ENCODE measurements around the gene NPAS4. TPM values are rescaled to one million over a fixed set of nuclear protein-coding genes. Genes with fewer than 3 reads are reported as not detected.

The NPAS4 gene
- total RNA-seq, 1 experiment from 2014 or later = not detected

DNA sequence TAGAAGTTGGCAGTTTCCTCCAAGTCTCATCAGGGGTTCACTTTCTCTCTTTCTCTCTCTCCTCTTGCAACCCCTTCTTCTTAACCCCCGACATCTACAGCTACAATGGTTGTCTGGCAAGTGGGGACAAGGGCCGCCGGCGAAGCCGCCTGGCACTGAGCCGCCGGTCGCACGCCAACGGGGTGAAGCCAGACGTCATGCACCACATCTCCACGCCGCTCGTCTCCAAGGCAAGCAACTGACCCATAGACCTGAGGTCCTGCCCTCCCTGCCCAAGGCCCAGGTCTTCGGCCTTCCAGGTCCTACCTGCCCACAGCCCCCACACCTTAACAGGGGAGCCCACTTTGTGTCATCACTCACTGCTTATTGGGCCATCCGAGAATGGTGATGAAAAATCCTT lies 50.3 kb downstream of the NPAS4 start:
- H3K4me3 ChIP-seq (ENCODE audit: low read length) = no peak overlapping the region
- H3K9me3 ChIP-seq (ENCODE audit: low read length) = no peaks in the 10 kb centered on the region
- no peaks in the 10 kb centered on the region for H3K36me3 ChIP-seq (ENCODE audit: insufficient read depth, low read length)
- no peak overlapping the region for H2AFZ ChIP-seq (ENCODE audit: low read length)
- peaks cover 13% of the 10 kb centered on the region for H3K4me1 ChIP-seq (ENCODE audit: low read length)
- no peaks in the 10 kb centered on the region for H3K27me3 ChIP-seq (ENCODE audit: low read length)
- DNase-seq = no peak
- H3K27ac ChIP-seq (ENCODE audit: low read length) = no peak overlapping the region
- no peaks in the 10 kb centered on the region for H3K9me2 ChIP-seq (replicated peaks; ENCODE audit: insufficient read depth, low read length)
- H3K9ac ChIP-seq (ENCODE audit: low read length) = no peak overlapping the region
- H3K4me2 ChIP-seq (ENCODE audit: low read depth, low read length, poor library complexity, severe bottlenecking) = no peak overlapping the region
- no peaks in the 10 kb centered on the region for H3K79me2 ChIP-seq (ENCODE audit: low read length)
- peaks cover 8% of the 10 kb centered on the region; the same call in 1 of the 2 replicates for H4K20me1 ChIP-seq (ENCODE audit: insufficient read depth, low read depth, low read length)

DNA sequence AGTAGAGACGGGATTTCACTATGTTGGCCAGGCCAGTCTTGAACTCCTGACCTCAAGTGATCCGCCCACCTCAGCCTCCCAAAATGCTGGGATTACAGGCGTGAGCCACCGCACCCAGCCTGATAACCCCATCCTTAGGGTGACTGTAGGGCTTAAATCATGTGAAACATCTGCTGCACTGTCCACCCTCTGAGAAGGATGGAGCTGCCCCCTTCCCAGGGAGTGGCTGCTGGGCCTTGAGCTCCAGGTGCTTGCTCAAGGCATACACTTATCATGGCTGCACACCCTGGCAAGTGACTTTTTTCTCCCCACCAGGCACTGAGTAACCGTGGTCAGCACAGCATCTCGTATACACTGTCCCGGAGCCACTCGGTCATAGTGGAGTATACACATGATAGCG lies 51.2 kb downstream of the NPAS4 start:
- H3K27me3 ChIP-seq (ENCODE audit: low read length) = no peaks in the 10 kb centered on the region
- H3K9ac ChIP-seq (ENCODE audit: low read length) = no peak overlapping the region
- no peaks in the 10 kb centered on the region for H3K79me2 ChIP-seq (ENCODE audit: low read length)
- H3K36me3 ChIP-seq (ENCODE audit: insufficient read depth, low read length) = no peaks in the 10 kb centered on the region
- no peak overlapping the region for H2AFZ ChIP-seq (ENCODE audit: low read length)
- H3K4me1 ChIP-seq (ENCODE audit: low read length) = peaks cover 9% of the 10 kb centered on the region
- H3K4me2 ChIP-seq (ENCODE audit: low read depth, low read length, poor library complexity, severe bottlenecking) = no peak overlapping the region
- peaks cover 8% of the 10 kb centered on the region; the same call in 1 of the 2 replicates for H4K20me1 ChIP-seq (ENCODE audit: insufficient read depth, low read depth, low read length)
- H3K9me3 ChIP-seq (ENCODE audit: low read length) = no peaks in the 10 kb centered on the region
- no peak overlapping the region for H3K27ac ChIP-seq (ENCODE audit: low read length)
- H3K9me2 ChIP-seq (replicated peaks; ENCODE audit: insufficient read depth, low read length) = no peaks in the 10 kb centered on the region
- no peak overlapping the region for H3K4me3 ChIP-seq (ENCODE audit: low read length)
- DNase-seq = no peak

DNA sequence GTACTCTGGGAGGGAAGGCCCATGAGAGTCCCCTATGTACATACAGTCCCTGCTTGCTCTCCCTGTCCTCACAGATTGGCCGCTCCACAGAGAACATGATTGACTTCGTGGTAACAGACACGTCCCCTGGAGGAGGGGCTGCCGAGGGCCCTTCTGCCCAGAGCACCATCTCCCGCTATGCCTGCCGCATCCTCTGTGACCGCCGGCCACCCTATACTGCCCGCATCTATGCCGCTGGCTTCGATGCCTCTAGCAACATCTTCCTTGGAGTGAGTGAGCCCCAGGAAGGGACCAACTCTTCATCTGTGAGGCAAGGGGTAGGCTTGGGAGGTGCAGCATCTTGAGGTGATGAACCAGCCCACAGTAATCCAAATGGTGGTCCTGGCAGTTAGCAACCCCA lies 52.3 kb downstream of the NPAS4 start:
- DNase-seq = no peak
- no peak overlapping the region for H3K9ac ChIP-seq (ENCODE audit: low read length)
- no peaks in the 10 kb centered on the region for H3K4me1 ChIP-seq (ENCODE audit: low read length)
- no peak overlapping the region for H3K27ac ChIP-seq (ENCODE audit: low read length)
- no peak overlapping the region for H2AFZ ChIP-seq (ENCODE audit: low read length)
- H3K9me2 ChIP-seq (replicated peaks; ENCODE audit: insufficient read depth, low read length) = no peaks in the 10 kb centered on the region
- no peaks in the 10 kb centered on the region for H4K20me1 ChIP-seq (ENCODE audit: insufficient read depth, low read depth, low read length)
- no peak overlapping the region for H3K4me2 ChIP-seq (ENCODE audit: low read depth, low read length, poor library complexity, severe bottlenecking)
- no peaks in the 10 kb centered on the region for H3K36me3 ChIP-seq (ENCODE audit: insufficient read depth, low read length)
- H3K27me3 ChIP-seq (ENCODE audit: low read length) = no peaks in the 10 kb centered on the region
- H3K4me3 ChIP-seq (ENCODE audit: low read length) = no peak overlapping the region
- H3K9me3 ChIP-seq (ENCODE audit: low read length) = no peaks in the 10 kb centered on the region
- no peaks in the 10 kb centered on the region for H3K79me2 ChIP-seq (ENCODE audit: low read length)

DNA sequence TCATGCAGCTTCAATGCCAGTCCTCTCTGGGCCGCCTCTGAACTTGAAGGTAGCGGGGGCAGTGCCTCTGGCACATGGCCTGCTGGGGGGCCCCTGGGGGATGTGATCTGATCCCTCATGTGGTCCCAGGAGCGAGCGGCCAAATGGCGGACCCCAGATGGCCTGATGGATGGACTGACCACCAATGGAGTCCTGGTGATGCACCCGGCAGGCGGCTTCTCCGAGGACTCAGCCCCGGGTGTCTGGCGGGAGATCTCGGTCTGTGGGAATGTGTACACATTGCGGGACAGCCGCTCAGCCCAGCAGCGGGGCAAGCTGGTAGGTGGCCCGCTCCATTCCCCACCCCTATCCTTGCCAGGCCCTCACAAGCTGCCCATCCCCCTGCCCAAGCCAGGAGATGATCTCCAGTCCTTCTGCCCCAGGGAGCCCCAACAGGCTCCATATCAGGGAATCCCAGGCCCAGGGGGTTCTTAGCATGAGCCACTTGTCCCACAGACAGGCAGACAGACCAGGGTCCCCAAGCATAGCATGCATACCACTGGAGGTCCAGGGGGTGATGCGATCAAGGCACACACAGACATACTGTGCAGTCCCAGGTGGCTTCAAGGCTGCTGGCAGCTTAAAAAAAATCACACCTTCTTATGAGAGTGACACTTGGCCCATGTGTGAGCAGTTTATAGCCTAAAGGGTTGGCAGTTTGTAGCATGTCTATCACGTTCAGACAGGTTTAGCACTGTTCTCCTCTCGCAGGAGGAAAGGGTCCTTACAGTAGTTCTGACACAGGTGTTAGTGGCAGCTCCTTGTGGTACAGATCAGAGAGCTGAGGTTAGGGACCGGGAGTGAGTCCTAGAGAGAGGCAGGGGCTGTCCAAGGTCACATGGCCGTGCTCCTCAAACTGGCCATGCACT lies 53.0 kb downstream of the NPAS4 start:
- no peak overlapping the region for H3K4me3 ChIP-seq (ENCODE audit: low read length)
- H2AFZ ChIP-seq (ENCODE audit: low read length) = no peak overlapping the region
- no peak overlapping the region for H3K9ac ChIP-seq (ENCODE audit: low read length)
- no peaks in the 10 kb centered on the region for H3K27me3 ChIP-seq (ENCODE audit: low read length)
- H3K79me2 ChIP-seq (ENCODE audit: low read length) = 0 out of 2 replicates have a peak, but pooled peaks cover 4% of the 10 kb centered on the region
- no peak overlapping the region for H3K27ac ChIP-seq (ENCODE audit: low read length)
- no peaks in the 10 kb centered on the region for H3K9me3 ChIP-seq (ENCODE audit: low read length)
- DNase-seq = no peak
- no peaks in the 10 kb centered on the region for H4K20me1 ChIP-seq (ENCODE audit: insufficient read depth, low read depth, low read length)
- no peaks in the 10 kb centered on the region for H3K9me2 ChIP-seq (replicated peaks; ENCODE audit: insufficient read depth, low read length)
- no peaks in the 10 kb centered on the region for H3K36me3 ChIP-seq (ENCODE audit: insufficient read depth, low read length)
- peaks cover 4% of the 10 kb centered on the region; the same call in 1 of the 2 replicates for H3K4me1 ChIP-seq (ENCODE audit: low read length)
- H3K4me2 ChIP-seq (ENCODE audit: low read depth, low read length, poor library complexity, severe bottlenecking) = no peak overlapping the region

DNA sequence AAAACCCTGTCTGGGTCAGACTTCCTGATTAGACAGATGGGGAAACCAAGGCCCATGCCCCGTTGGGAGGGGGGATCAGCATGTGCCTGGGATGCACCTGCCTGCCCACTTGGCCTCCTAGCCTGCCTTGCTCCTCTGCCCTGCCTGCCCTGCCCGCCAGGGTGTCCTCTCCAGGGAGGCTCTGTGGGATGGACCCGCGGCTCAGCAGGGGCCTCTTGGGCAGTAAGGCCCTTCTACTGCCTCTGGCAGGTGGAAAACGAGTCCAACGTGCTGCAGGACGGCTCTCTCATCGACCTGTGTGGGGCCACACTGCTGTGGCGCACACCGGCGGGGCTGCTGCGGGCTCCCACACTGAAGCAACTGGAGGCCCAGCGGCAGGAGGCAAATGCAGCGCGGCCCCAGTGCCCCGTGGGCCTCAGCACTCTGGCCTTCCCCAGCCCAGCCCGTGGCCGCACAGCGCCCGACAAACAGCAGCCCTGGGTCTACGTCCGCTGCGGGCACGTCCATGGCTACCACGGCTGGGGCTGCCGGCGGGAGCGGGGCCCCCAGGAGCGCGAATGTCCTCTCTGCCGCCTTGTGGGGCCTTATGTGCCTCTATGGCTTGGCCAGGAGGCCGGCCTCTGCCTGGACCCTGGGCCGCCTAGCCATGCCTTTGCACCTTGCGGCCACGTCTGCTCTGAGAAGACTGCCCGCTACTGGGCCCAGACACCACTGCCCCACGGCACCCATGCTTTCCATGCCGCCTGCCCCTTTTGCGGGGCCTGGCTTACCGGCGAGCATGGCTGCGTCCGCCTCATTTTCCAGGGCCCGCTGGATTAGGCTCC lies 54.7 kb downstream of the NPAS4 start:
- Histone ChIP-seq H2AFZ (ENCODE audit: low read length) (no peak overlapping the region), H3K79me2 (ENCODE audit: low read length) (peaks cover 15% of the 10 kb centered on the region), H3K4me2 (ENCODE audit: low read depth, low read length, poor library complexity, severe bottlenecking) (no peak overlapping the region), H3K27me3 (ENCODE audit: low read length) (no peaks in the 10 kb centered on the region), H3K9ac (ENCODE audit: low read length) (no peak overlapping the region), H3K9me2 (replicated peaks; ENCODE audit: insufficient read depth, low read length) (no peaks in the 10 kb centered on the region), H3K4me3 (ENCODE audit: low read length) (no peak overlapping the region), H3K36me3 (ENCODE audit: insufficient read depth, low read length) (no peaks in the 10 kb centered on the region), H3K27ac (ENCODE audit: low read length) (no peak overlapping the region), H3K9me3 (ENCODE audit: low read length) (no peaks in the 10 kb centered on the region), H4K20me1 (ENCODE audit: insufficient read depth, low read depth, low read length) (no peaks in the 10 kb centered on the region; the same call in 1 of the 2 replicates), H3K4me1 (ENCODE audit: low read length) (peaks cover 9% of the 10 kb centered on the region)
- no peak for DNase-seq

Small RNA genes lying within 50 kb of the gene (small RNA-seq; reads per million reads assigned to genes)
- gene RF00017 (not detected), gene RF00416 (not detected), gene RNU1-84P (not detected)

Other genes with a start within 250 kb of the NPAS4 start
- gene KLC2, start 163.3 kb upstream of the NPAS4 start, total RNA-seq (2014; rRNA removed; shearing (Covaris generic); ENCODE audit: low replicate concordance) = 12.9 and 18.5 TPM in 2 replicates
- gene RAB1B, start 152.4 kb upstream of the NPAS4 start, total RNA-seq (2014; rRNA removed; shearing (Covaris generic); ENCODE audit: low replicate concordance) = 56.2 and 64.3 TPM in 2 replicates
- gene CNIH2, start 142.9 kb upstream of the NPAS4 start, total RNA-seq (2014; rRNA removed; shearing (Covaris generic); ENCODE audit: low replicate concordance) = 0.34 and 6.6 TPM in 2 replicates
- gene YIF1A, start 131.9 kb upstream of the NPAS4 start, total RNA-seq (2014; rRNA removed; shearing (Covaris generic); ENCODE audit: low replicate concordance) = 145 and 154 TPM in 2 replicates
- not detected in 2 replicates for gene TMEM151A, start 129.1 kb upstream of the NPAS4 start, total RNA-seq (2014; rRNA removed; shearing (Covaris generic); ENCODE audit: low replicate concordance)
- gene CD248, start 104.0 kb upstream of the NPAS4 start, total RNA-seq (2014; rRNA removed; shearing (Covaris generic); ENCODE audit: low replicate concordance) = not detected in 2 replicates
- gene RIN1, start 84.6 kb upstream of the NPAS4 start, total RNA-seq (2014; rRNA removed; shearing (Covaris generic); ENCODE audit: low replicate concordance) = 0.78 and 1.1 TPM in 2 replicates
- 32.0 and 57.1 TPM in 2 replicates for gene BRMS1, start 75.9 kb upstream of the NPAS4 start, total RNA-seq (2014; rRNA removed; shearing (Covaris generic); ENCODE audit: low replicate concordance)
- gene B4GAT1, start 73.4 kb upstream of the NPAS4 start, total RNA-seq (2014; rRNA removed; shearing (Covaris generic); ENCODE audit: low replicate concordance) = 10.6 and 11.9 TPM in 2 replicates
- 0.15 and 0.90 TPM in 2 replicates for gene SLC29A2, start 49.3 kb upstream of the NPAS4 start, total RNA-seq (2014; rRNA removed; shearing (Covaris generic); ENCODE audit: low replicate concordance)
- 69.6 and 80.4 TPM in 2 replicates for gene MRPL11, start 17.8 kb downstream of the NPAS4 start, total RNA-seq (2014; rRNA removed; shearing (Covaris generic); ENCODE audit: low replicate concordance)
- gene PELI3, start 45.9 kb downstream of the NPAS4 start, total RNA-seq (2014; rRNA removed; shearing (Covaris generic); ENCODE audit: low replicate concordance) = 5.6 and 6.7 TPM in 2 replicates
- 77.9 and 91.5 TPM in 2 replicates for gene DPP3, start 59.4 kb downstream of the NPAS4 start, total RNA-seq (2014; rRNA removed; shearing (Covaris generic); ENCODE audit: low replicate concordance)
- 9.1 and 37.3 TPM in 2 replicates for gene BBS1, start 89.6 kb downstream of the NPAS4 start, total RNA-seq (2014; rRNA removed; shearing (Covaris generic); ENCODE audit: low replicate concordance)
- gene ZDHHC24, start 125.0 kb downstream of the NPAS4 start, total RNA-seq (2014; rRNA removed; shearing (Covaris generic); ENCODE audit: low replicate concordance) = 22.2 and 35.0 TPM in 2 replicates
- not detected in 2 replicates for gene ACTN3, start 125.9 kb downstream of the NPAS4 start, total RNA-seq (2014; rRNA removed; shearing (Covaris generic); ENCODE audit: low replicate concordance)
- gene CTSF, start 147.6 kb downstream of the NPAS4 start, total RNA-seq (2014; rRNA removed; shearing (Covaris generic); ENCODE audit: low replicate concordance) = not detected in 2 replicates
- gene CCDC87, start 172.0 kb downstream of the NPAS4 start, total RNA-seq (2014; rRNA removed; shearing (Covaris generic); ENCODE audit: low replicate concordance) = 0.22 and 0.75 TPM in 2 replicates
- gene CCS, start 172.2 kb downstream of the NPAS4 start, total RNA-seq (2014; rRNA removed; shearing (Covaris generic); ENCODE audit: low replicate concordance) = 24.6 and 57.6 TPM in 2 replicates
- 47.9 and 51.3 TPM in 2 replicates for gene RBM14, start 195.6 kb downstream of the NPAS4 start, total RNA-seq (2014; rRNA removed; shearing (Covaris generic); ENCODE audit: low replicate concordance)
- 103 and 141 TPM in 2 replicates for gene RBM4, start 217.7 kb downstream of the NPAS4 start, total RNA-seq (2014; rRNA removed; shearing (Covaris generic); ENCODE audit: low replicate concordance)